A673 (cell line): ENCODE measurements around the gene TIGD3.

Experiments used
- CTCF ChIP-seq: fragments of 300-800, 200-600 bp; sonication (generic); conservative IDR thresholded peaks from 2 replicates; pipeline ENCODE4 v1.5.1; 2017; ENCODE audit warnings: low read depth, mild to moderate bottlenecking, antibody characterized with exemption, low read length, moderate library complexity, mixed read lengths
- EZH2 ChIP-seq: fragments of 200-600 bp; sonication (generic); IDR thresholded peaks from 2 replicates; pipeline ENCODE4 v1.6.1; 2017; ENCODE audit warnings: borderline replicate concordance, low read depth, mild to moderate bottlenecking, mixed read lengths, antibody characterized with exemption, low read length; ENCODE audit not compliant: poor library complexity, severe bottlenecking

DNA sequence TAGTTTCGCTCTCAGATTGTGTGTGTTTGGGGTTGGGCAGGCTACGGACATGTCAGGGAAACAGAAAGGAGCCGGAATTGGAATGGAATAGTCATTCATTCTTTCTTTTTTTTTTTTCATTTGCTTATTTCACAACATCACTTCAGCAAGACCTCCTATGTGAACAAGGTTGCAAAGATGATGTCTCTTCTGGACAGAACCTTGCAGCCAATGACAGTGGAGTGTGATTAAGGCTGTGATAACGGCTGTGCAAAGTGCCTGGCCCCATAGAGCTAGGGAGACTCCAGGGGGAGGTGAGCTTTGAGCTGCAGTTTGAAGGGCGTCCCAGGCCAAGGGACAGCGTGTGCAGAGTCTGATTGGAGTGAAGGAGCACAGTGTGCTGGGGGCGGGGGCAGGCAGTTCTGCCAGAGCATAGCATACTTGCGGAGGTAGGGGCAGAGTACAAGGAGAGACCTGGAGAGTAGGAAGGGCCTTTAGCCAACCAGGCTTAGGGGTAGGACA, 3.4 kb downstream of the TIGD3 start:
- TF ChIP-seq CTCF (no peak), EZH2 (no peak)
